D721Med (cell line): Measurements from ENCODE around the gene CCDC148.

Experiments used
- DNase-seq: peaks from one replicate; pipeline ENCODE4 v3.0.0; 2011; ENCODE audit warnings: low spot score; ENCODE audit not compliant: insufficient read length
- FAIRE-seq: peaks from 2 replicates; lab custom pipeline; 2011; peaks lifted over from hg19 to GRCh38; lab: Jason Lieb, UNC
- TF ChIP-seq, protein P1 (sequence below): IDR thresholded peaks from 2 replicates; pipeline ENCODE4 v1.5.1; 2012; ENCODE audit warnings: mild to moderate bottlenecking, control low read depth; ENCODE audit not compliant: insufficient read depth; ENCODE audit errors: missing control alignments

CCDC148 gene

DNA sequence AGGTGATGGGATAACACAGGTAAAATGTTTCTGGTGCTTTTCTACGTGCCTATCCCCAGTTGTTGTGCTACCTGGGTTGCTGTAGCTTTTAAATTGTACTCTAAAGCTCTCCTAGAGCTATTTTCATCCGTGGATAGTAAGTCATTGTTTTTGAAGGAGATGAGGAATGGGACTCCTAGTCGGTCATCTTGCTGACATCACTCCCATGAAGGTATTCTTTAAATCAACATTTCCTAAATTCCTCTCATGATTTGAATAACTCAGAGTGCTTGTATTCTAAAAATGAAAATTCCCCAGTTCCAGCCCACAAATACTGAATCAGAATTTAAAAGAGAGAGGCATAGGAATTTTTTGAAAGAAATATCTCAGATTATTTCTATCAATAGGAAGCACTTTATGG, 44.3 kb downstream of the CCDC148 start:
- TF ChIP-seq, protein P1, sequence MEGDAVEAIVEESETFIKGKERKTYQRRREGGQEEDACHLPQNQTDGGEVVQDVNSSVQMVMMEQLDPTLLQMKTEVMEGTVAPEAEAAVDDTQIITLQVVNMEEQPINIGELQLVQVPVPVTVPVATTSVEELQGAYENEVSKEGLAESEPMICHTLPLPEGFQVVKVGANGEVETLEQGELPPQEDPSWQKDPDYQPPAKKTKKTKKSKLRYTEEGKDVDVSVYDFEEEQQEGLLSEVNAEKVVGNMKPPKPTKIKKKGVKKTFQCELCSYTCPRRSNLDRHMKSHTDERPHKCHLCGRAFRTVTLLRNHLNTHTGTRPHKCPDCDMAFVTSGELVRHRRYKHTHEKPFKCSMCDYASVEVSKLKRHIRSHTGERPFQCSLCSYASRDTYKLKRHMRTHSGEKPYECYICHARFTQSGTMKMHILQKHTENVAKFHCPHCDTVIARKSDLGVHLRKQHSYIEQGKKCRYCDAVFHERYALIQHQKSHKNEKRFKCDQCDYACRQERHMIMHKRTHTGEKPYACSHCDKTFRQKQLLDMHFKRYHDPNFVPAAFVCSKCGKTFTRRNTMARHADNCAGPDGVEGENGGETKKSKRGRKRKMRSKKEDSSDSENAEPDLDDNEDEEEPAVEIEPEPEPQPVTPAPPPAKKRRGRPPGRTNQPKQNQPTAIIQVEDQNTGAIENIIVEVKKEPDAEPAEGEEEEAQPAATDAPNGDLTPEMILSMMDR, result no peak
- FAIRE-seq (no peak), DNase-seq (no peak)

DNA sequence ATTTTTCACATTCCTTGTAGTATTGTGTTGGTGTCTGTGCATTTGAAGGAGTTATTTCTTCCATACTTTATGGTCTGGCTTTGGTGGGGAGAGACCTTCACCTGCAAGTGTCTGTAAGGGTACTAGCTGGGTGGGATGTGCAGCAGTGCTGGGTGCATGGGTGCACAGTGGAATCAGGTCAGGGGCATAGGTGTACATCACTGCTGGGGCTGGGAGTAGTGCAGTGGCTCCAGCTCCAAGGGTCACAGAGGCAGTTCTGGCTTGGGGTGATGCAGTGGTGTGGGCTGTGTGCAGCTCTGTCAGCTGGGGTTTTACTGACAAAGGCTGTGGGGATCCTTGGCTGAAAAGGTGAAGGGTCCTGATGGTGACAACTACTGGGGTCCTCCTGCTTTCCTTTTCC, 44.8 kb downstream of the CCDC148 start:
- FAIRE-seq, result no peak
- TF ChIP-seq, protein P1, result no peak
- DNase-seq, result no peak

DNA sequence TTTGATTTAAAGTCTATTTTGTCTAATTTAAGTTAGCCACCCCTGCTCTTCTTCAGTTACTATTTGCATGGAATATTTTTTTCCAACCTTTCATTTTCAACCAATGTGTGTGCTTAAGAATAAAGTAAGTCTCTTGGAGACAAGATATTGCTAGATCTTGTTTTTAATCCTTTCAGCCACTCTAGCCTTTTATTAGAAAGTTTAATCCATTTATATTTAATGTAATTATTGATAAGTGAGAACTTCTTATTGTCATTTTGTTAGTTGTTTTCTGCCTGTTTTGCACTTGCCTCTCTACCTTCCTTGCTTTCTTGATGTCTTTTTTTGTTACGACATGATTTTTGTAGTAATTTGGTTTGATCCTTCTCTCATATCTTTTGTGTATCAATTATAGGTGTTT, 46.4 kb downstream of the CCDC148 start:
- TF ChIP-seq, protein P1, result no peak
- no peak for FAIRE-seq

DNA sequence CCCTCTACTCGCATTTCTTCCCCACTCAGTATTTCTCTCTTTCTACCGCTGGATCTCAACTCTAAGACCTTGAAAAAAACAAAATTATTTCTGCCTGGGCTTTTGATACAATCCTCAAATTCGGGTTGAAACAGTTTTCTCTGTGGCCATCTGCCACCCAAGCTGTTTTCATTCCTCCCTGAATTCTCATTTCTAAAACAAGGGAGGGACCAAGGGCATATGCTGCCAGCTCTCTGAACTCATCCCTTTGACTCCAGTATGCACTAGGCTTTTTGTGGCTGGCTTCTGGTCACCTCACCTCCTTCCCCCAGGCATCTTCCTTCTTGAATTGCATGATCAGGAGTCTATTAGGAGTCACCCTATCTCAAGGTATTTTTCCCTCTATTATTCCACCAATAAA, 49.5 kb downstream of the CCDC148 start:
- TF ChIP-seq, protein P1, result no peak
- FAIRE-seq (no peak), DNase-seq (no peak)

More for the DNA sequence above, 46.4 kb downstream of the CCDC148 start:
- DNase-seq, result no peak

DNA sequence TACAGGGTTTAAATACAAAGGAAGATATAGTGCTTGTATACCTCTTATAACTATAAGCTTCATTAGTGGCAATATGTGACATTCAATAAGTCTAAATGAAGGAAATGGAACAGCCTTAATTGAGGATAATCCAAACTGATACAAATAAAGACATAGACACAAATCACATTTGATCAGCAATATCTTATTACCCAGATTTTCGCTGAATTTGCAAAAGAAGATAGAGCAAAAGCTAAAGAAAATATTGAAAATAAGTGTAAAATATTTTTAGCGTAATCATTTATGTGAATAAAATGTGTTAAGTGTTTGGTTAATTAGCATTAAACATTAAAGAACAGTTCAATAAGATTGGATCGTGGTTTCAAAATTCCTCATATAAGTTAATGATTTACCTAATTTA, 51.2 kb downstream of the CCDC148 start:
- DNase-seq (no peak), FAIRE-seq (no peak)

DNA sequence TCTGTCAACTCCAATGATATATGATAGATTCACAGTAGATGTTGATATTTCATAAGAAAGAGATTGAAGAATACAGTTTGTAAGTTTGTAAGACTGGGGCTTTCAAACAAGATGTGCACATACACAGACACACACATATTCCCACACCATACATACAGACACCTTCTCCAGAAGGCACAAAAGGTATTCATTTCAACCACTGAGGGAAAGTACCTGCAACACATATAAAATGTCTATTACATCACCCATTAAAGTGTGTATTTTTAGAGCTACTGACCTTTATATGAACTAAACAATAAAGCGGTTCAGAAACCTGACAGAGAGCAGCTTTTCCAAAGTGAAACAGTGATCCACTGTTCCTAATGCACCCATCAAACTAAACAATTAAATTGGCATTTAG, 53.3 kb downstream of the CCDC148 start:
- FAIRE-seq, result no peak
- TF ChIP-seq, protein P1, result no peak
- no peak for DNase-seq

More for the DNA sequence above, 51.2 kb downstream of the CCDC148 start:
- TF ChIP-seq, protein P1, result no peak

DNA sequence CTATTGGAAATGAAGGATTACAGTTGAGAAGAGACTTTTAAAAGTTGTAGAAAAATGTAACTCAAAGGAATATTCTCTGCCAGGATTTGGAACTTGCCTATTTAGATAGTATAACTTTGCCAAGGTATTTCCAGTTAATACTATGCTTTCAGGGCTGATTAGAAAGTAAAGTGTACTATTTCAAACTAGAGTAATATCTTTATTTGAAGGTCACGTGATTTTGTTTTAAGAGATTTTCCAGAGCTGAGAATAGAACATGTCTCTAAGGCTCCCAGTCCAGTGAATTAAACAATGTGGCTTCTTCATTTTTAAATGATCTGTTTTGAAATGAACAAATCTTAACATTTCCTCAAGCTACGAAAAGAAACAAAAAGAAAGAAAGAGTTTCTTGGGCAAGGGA, 53.9 kb downstream of the CCDC148 start:
- FAIRE-seq (no peak), DNase-seq (no peak)
- TF ChIP-seq, protein P1, result no peak
